ENCODE data around the gene SNRNP25.

The SNRNP25 gene

GRCh38 chr16:63998-64913 lies 10.6 kb downstream of the SNRNP25 start:
- Histone ChIP-seq H3K27ac (ENCODE audit: low read depth, low read length) (no peak overlapping the region), H3K36me3 (ENCODE audit: insufficient read depth, low read length) (peaks cover 5% of the 10 kb centered on the region; the same call in 1 of the 2 replicates)

GRCh38 chr16:64914-65255 lies 11.3 kb downstream of the SNRNP25 start:
- peaks cover under 1% of the 10 kb centered on the region; the same call in 1 of the 2 replicates for H3K36me3 ChIP-seq (ENCODE audit: insufficient read depth, low read length)

More at GRCh38 chr16:63998-64913, 10.6 kb downstream of the SNRNP25 start:
- H3K79me2 ChIP-seq (ENCODE audit: control insufficient read depth, insufficient read depth, low read length, unreplicated experiment) = peaks cover 37% of the 10 kb centered on the region
- H3K4me3 ChIP-seq (ENCODE audit: low read depth, low read length) = no peak overlapping the region
- no peak overlapping the region for H2AFZ ChIP-seq (ENCODE audit: low read length, unreplicated experiment)
- no peaks in the 10 kb centered on the region for H3K27me3 ChIP-seq (ENCODE audit: insufficient read depth, low read length)
- H3K4me1 ChIP-seq (ENCODE audit: control insufficient read depth, insufficient read depth, low read length, unreplicated experiment) = peaks cover 21% of the 10 kb centered on the region

GRCh38 chr16:65745-66144 lies 12.1 kb downstream of the SNRNP25 start:
- H3K79me2 ChIP-seq (ENCODE audit: control insufficient read depth, insufficient read depth, low read length, unreplicated experiment) = peaks cover 52% of the 10 kb centered on the region
- H3K27me3 ChIP-seq (ENCODE audit: insufficient read depth, low read length) = no peaks in the 10 kb centered on the region
- no peaks in the 10 kb centered on the region; the same call in 1 of the 2 replicates for H3K36me3 ChIP-seq (ENCODE audit: insufficient read depth, low read length)
- no peak overlapping the region for H3K27ac ChIP-seq (ENCODE audit: low read depth, low read length)
- H3K4me3 ChIP-seq (ENCODE audit: low read depth, low read length) = no peak overlapping the region
- peaks cover 36% of the 10 kb centered on the region for H3K4me1 ChIP-seq (ENCODE audit: control insufficient read depth, insufficient read depth, low read length, unreplicated experiment)
- no peak overlapping the region for H2AFZ ChIP-seq (ENCODE audit: low read length, unreplicated experiment)

More at GRCh38 chr16:64914-65255, 11.3 kb downstream of the SNRNP25 start:
- no peak overlapping the region for H3K4me3 ChIP-seq (ENCODE audit: low read depth, low read length)
- no peak overlapping the region for H2AFZ ChIP-seq (ENCODE audit: low read length, unreplicated experiment)
- no peak overlapping the region for H3K27ac ChIP-seq (ENCODE audit: low read depth, low read length)
- H3K79me2 ChIP-seq (ENCODE audit: control insufficient read depth, insufficient read depth, low read length, unreplicated experiment) = peaks cover 43% of the 10 kb centered on the region
- H3K4me1 ChIP-seq (ENCODE audit: control insufficient read depth, insufficient read depth, low read length, unreplicated experiment) = peaks cover 27% of the 10 kb centered on the region
- no peaks in the 10 kb centered on the region for H3K27me3 ChIP-seq (ENCODE audit: insufficient read depth, low read length)

- H3K4me1 ChIP-seq (ENCODE audit: control insufficient read depth, insufficient read depth, low read length, unreplicated experiment) = peaks cover 42% of the 10 kb centered on the region
Observed at GRCh38 chr16:66309-67182, 12.9 kb downstream of the SNRNP25 start.

GRCh38 chr16:67183-67791 lies 13.7 kb downstream of the SNRNP25 start:
- Histone ChIP-seq H3K27ac (ENCODE audit: low read depth, low read length) (no peak overlapping the region), H2AFZ (ENCODE audit: low read length, unreplicated experiment) (no peak overlapping the region), H3K79me2 (ENCODE audit: control insufficient read depth, insufficient read depth, low read length, unreplicated experiment) (peaks cover 64% of the 10 kb centered on the region), H3K27me3 (ENCODE audit: insufficient read depth, low read length) (no peaks in the 10 kb centered on the region), H3K4me1 (ENCODE audit: control insufficient read depth, insufficient read depth, low read length, unreplicated experiment) (peaks cover 42% of the 10 kb centered on the region), H3K4me3 (ENCODE audit: low read depth, low read length) (no peak overlapping the region), H3K36me3 (ENCODE audit: insufficient read depth, low read length) (no peaks in the 10 kb centered on the region; the same call in 1 of the 2 replicates)

More at GRCh38 chr16:66309-67182, 12.9 kb downstream of the SNRNP25 start:
- H3K36me3 ChIP-seq (ENCODE audit: insufficient read depth, low read length) = no peaks in the 10 kb centered on the region; the same call in 1 of the 2 replicates
- peaks cover 60% of the 10 kb centered on the region for H3K79me2 ChIP-seq (ENCODE audit: control insufficient read depth, insufficient read depth, low read length, unreplicated experiment)
- no peak overlapping the region for H3K4me3 ChIP-seq (ENCODE audit: low read depth, low read length)
- H3K27me3 ChIP-seq (ENCODE audit: insufficient read depth, low read length) = no peaks in the 10 kb centered on the region
- no peak overlapping the region for H3K27ac ChIP-seq (ENCODE audit: low read depth, low read length)
- no peak overlapping the region for H2AFZ ChIP-seq (ENCODE audit: low read length, unreplicated experiment)

GRCh38 chr16:67884-68789 lies 14.5 kb downstream of the SNRNP25 start:
- Histone ChIP-seq H3K27ac (ENCODE audit: low read depth, low read length) (no peak overlapping the region), H3K79me2 (ENCODE audit: control insufficient read depth, insufficient read depth, low read length, unreplicated experiment) (peaks cover 64% of the 10 kb centered on the region), H3K4me1 (ENCODE audit: control insufficient read depth, insufficient read depth, low read length, unreplicated experiment) (peaks cover 47% of the 10 kb centered on the region), H3K36me3 (ENCODE audit: insufficient read depth, low read length) (no peaks in the 10 kb centered on the region), H3K4me3 (ENCODE audit: low read depth, low read length) (no peak overlapping the region), H3K27me3 (ENCODE audit: insufficient read depth, low read length) (no peaks in the 10 kb centered on the region), H2AFZ (ENCODE audit: low read length, unreplicated experiment) (no peak overlapping the region)

GRCh38 chr16:69181-69580 lies 15.6 kb downstream of the SNRNP25 start:
- H3K4me1 ChIP-seq (ENCODE audit: control insufficient read depth, insufficient read depth, low read length, unreplicated experiment) = peaks cover 50% of the 10 kb centered on the region

GRCh38 chr16:71210-71539 lies 17.5 kb downstream of the SNRNP25 start:
- no peaks in the 10 kb centered on the region for H3K36me3 ChIP-seq (ENCODE audit: insufficient read depth, low read length)
- no peaks in the 10 kb centered on the region for H3K27me3 ChIP-seq (ENCODE audit: insufficient read depth, low read length)
- H3K27ac ChIP-seq (ENCODE audit: low read depth, low read length) = 0 out of 2 replicates have a peak overlapping the region, but pooled peaks have one; percentile 28
- peaks cover 54% of the 10 kb centered on the region for H3K79me2 ChIP-seq (ENCODE audit: control insufficient read depth, insufficient read depth, low read length, unreplicated experiment)
- peak overlapping the region; percentile 74 for H3K4me3 ChIP-seq (ENCODE audit: low read depth, low read length)
- H2AFZ ChIP-seq (ENCODE audit: low read length, unreplicated experiment) = no peak overlapping the region
- peaks cover 57% of the 10 kb centered on the region for H3K4me1 ChIP-seq (ENCODE audit: control insufficient read depth, insufficient read depth, low read length, unreplicated experiment)

More at GRCh38 chr16:69181-69580, 15.6 kb downstream of the SNRNP25 start:
- no peak overlapping the region for H2AFZ ChIP-seq (ENCODE audit: low read length, unreplicated experiment)
- peaks cover 64% of the 10 kb centered on the region for H3K79me2 ChIP-seq (ENCODE audit: control insufficient read depth, insufficient read depth, low read length, unreplicated experiment)
- no peaks in the 10 kb centered on the region for H3K36me3 ChIP-seq (ENCODE audit: insufficient read depth, low read length)
- no peak overlapping the region for H3K4me3 ChIP-seq (ENCODE audit: low read depth, low read length)
- no peaks in the 10 kb centered on the region for H3K27me3 ChIP-seq (ENCODE audit: insufficient read depth, low read length)
- H3K27ac ChIP-seq (ENCODE audit: low read depth, low read length) = no peak overlapping the region

- Histone ChIP-seq H3K27ac (ENCODE audit: low read depth, low read length) (peak overlapping the region; percentile 28; the same call in 1 of the 2 replicates), H3K36me3 (ENCODE audit: insufficient read depth, low read length) (no peaks in the 10 kb centered on the region), H3K27me3 (ENCODE audit: insufficient read depth, low read length) (no peaks in the 10 kb centered on the region), H2AFZ (ENCODE audit: low read length, unreplicated experiment) (no peak overlapping the region), H3K4me3 (ENCODE audit: low read depth, low read length) (peak overlapping the region; percentile 74), H3K79me2 (ENCODE audit: control insufficient read depth, insufficient read depth, low read length, unreplicated experiment) (peaks cover 48% of the 10 kb centered on the region), H3K4me1 (ENCODE audit: control insufficient read depth, insufficient read depth, low read length, unreplicated experiment) (peaks cover 61% of the 10 kb centered on the region)
Observed at GRCh38 chr16:71540-72401, 18.1 kb downstream of the SNRNP25 start.

All from ACC112 (cell line).